HUES64 (cell line): ENCODE results near the gene EHMT2.

Experiments used
- H3K27ac ChIP-seq: 2 replicates; pipeline ENCODE4 v1.7.0; 2013; ENCODE audit warnings: low read depth, low read length, inconsistent platforms
- H3K27me3 ChIP-seq: 2 replicates; pipeline ENCODE4 v1.6.1; 2013; ENCODE audit warnings: mild to moderate bottlenecking, low read length; ENCODE audit not compliant: insufficient read depth
- H3K36me3 ChIP-seq: 2 replicates; pipeline ENCODE4 v1.6.1; 2013; ENCODE audit warnings: mild to moderate bottlenecking, low read length; ENCODE audit not compliant: insufficient read depth
- H3K4me1 ChIP-seq: 2 replicates; pipeline ENCODE4 v1.6.1; 2013; ENCODE audit warnings: mild to moderate bottlenecking, low read length, moderate library complexity; ENCODE audit not compliant: insufficient read depth
- H3K4me3 ChIP-seq: 2 replicates; pipeline ENCODE4 v1.5.1; 2013; ENCODE audit warnings: mild to moderate bottlenecking, low read length, moderate library complexity
- H3K9ac ChIP-seq: 2 replicates; pipeline ENCODE4 v1.6.1; 2013; ENCODE audit warnings: mild to moderate bottlenecking, low read depth, low read length
- H3K9me3 ChIP-seq: 2 replicates; pipeline ENCODE4 v1.6.1; 2013; ENCODE audit warnings: low read depth, low read length; ENCODE audit not compliant: insufficient read depth
- WGBS: fragments of 150-250, 120-280 bp; methylation state at CpG from one replicate; pipeline ENCODE4 v1.1.7; 2013; ENCODE audit warnings: missing lambda C conversion rate; 5-methylcytosine and 5-hydroxymethylcytosine counted together

Gene EHMT2

GRCh38 chr6:31836474-31837368 lies 60.8 kb downstream of the EHMT2 start:
- 29% methylated on average over 9 of the region's 12 CpGs for WGBS
- no peaks in the 10 kb centered on the region for H3K27me3 ChIP-seq
- peak overlapping the region; percentile 97 for H3K27ac ChIP-seq
- peak overlapping the region; percentile 98 for H3K4me3 ChIP-seq
- H3K9ac ChIP-seq = peak overlapping the region; percentile 99
- H3K36me3 ChIP-seq = peaks cover 55% of the 10 kb centered on the region
- H3K4me1 ChIP-seq = peaks cover 9% of the 10 kb centered on the region
- H3K9me3 ChIP-seq = no peaks in the 10 kb centered on the region

DNA sequence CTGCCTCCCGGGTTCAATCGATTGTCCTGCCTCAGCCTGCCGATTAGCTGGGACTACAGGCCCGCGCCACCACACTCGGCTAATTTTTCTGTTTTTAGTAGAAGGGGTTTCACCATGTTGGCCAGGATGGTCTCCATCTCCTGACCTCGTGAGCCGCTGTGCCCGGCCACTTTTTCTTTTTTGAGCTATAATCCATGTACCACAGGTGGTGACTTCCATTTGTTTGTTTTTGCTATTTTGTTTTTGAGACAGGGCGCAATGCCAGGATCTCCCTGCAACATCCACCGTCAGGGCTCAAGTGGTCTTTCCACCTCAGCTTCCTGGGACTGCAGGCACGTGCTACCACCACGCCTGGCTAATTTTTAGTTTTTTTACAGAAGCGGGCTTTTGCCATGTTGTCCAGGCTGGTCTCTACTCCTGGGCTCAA lies 61.4 kb downstream of the EHMT2 start:
- H3K4me1 ChIP-seq = peaks cover 9% of the 10 kb centered on the region

GRCh38 chr6:31834367-31835250 lies 62.9 kb downstream of the EHMT2 start:
- Histone ChIP-seq H3K9me3 (no peaks in the 10 kb centered on the region), H3K36me3 (peaks cover 42% of the 10 kb centered on the region), H3K27ac (peak overlapping the region; percentile 97), H3K9ac (peak overlapping the region; percentile 99), H3K27me3 (no peaks in the 10 kb centered on the region), H3K4me1 (peaks cover 9% of the 10 kb centered on the region), H3K4me3 (peak overlapping the region; percentile 98)
- WGBS = 3% methylated on average over 59 of the region's 59 CpGs

More for the DNA sequence above, 61.4 kb downstream of the EHMT2 start:
- peak overlapping the region; percentile 99 for H3K9ac ChIP-seq
- peaks cover 55% of the 10 kb centered on the region for H3K36me3 ChIP-seq
- H3K4me3 ChIP-seq = peak overlapping the region; percentile 98
- peak overlapping the region; percentile 97; the same call in 1 of the 2 replicates for H3K27ac ChIP-seq
- WGBS = 5% methylated on average over 14 of the region's 14 CpGs
- H3K27me3 ChIP-seq = no peaks in the 10 kb centered on the region
- H3K9me3 ChIP-seq = no peaks in the 10 kb centered on the region

- Histone ChIP-seq H3K4me1 (no peaks in the 10 kb centered on the region), H3K27ac (no peak overlapping the region), H3K36me3 (peaks cover 11% of the 10 kb centered on the region), H3K9ac (no peak overlapping the region), H3K4me3 (peak overlapping the region; percentile 67; the same call in 1 of the 2 replicates), H3K27me3 (no peaks in the 10 kb centered on the region), H3K9me3 (no peaks in the 10 kb centered on the region)
- WGBS = 95% methylated on average over 14 of the region's 15 CpGs
Observed at GRCh38 chr6:31831350-31832215, 65.9 kb downstream of the EHMT2 start.

DNA sequence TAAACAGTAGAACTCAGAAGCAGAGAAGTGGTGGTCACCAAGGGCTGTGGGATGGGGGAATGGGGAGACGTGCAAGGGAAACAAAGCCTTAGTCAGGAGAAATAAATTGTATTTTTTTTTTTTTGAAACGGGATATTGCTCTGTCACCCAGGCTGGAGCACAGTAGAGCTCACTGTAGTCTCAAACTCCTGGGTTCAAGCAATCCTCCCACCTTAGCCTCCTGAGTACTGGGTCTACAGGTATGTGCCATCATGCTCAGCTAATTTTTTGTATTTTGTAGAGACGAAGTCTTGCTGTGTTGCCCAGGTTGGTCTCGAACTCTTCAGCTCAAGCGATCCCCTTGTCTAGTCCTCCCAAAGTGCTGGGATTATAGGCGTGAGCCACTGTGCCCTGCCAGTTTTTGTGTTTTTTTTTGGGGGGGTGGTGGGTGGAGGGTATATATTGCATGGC lies 66.6 kb downstream of the EHMT2 start:
- Histone ChIP-seq H3K27ac (no peak overlapping the region), H3K9me3 (no peaks in the 10 kb centered on the region), H3K4me1 (no peaks in the 10 kb centered on the region), H3K36me3 (peaks cover 5% of the 10 kb centered on the region), H3K9ac (peak overlapping the region; percentile 25; the same call in 1 of the 2 replicates), H3K27me3 (no peaks in the 10 kb centered on the region), H3K4me3 (peak overlapping the region; percentile 67)
- 86% methylated on average over 6 of the region's 6 CpGs for WGBS
